ENCODE results near the gene RWDD2A.

The RWDD2A gene

GRCh38 chr6:83192871-83193746 is at the start of gene RWDD2A, which contains the start of gene PGM3:
Gene RWDD2A, plus strand, starts transcription at chr6:83193357. Its CDS starts 1,095 bp downstream, at chr6:83194452.
Gene PGM3, minus strand, starts transcription at chr6:83193265. Its CDS starts 2,253 bp downstream, at chr6:83191012.
- no peak for TF ChIP-seq ZNF70 (CRISPR knock-in tag; IDR thresholded peaks at IDR 0.05)
- no peak for TF ChIP-seq SNAI2 (CRISPR knock-in tag; IDR thresholded peaks at IDR 0.05)
- no peak for TF ChIP-seq ESRRG (CRISPR knock-in tag; IDR thresholded peaks at IDR 0.05)
- TF ChIP-seq ZFP30 (CRISPR knock-in tag; IDR thresholded peaks at IDR 0.05): no peak
- TF ChIP-seq TCF4 (CRISPR knock-in tag; IDR thresholded peaks at IDR 0.05; ENCODE audit: borderline replicate concordance): no peak
- TF ChIP-seq TSHZ2 (CRISPR knock-in tag; IDR thresholded peaks at IDR 0.05): no peak
- no peak for TF ChIP-seq CREB5 (CRISPR knock-in tag; IDR thresholded peaks at IDR 0.05; ENCODE audit: low read depth)
- peak; percentile 98 for ATAC-seq

- TF ChIP-seq ARNTL (CRISPR knock-in tag; IDR thresholded peaks at IDR 0.05; ENCODE audit: borderline replicate concordance, low read depth) (no peak), ZNF565 (CRISPR knock-in tag; conservative IDR thresholded peaks at IDR 0.05; ENCODE audit: low read depth) (no peak), CSDC2 (CRISPR knock-in tag; IDR thresholded peaks at IDR 0.05) (no peak), POU6F1 (CRISPR knock-in tag; IDR thresholded peaks at IDR 0.05; ENCODE audit: borderline replicate concordance, low read depth) (no peak), ZFP30 (CRISPR knock-in tag; IDR thresholded peaks at IDR 0.05) (no peak)
- no peak for ATAC-seq
These were observed 42.0 kb upstream of the RWDD2A start for GRCh38 chr6:83151114-83151513.

GRCh38 chr6:83152913-83153312 is 40.2 kb upstream of the RWDD2A start:
- ATAC-seq: no peak
- TF ChIP-seq ZC3H10 (CRISPR knock-in tag; IDR thresholded peaks at IDR 0.05) (no peak), TCF4 (CRISPR knock-in tag; IDR thresholded peaks at IDR 0.05; ENCODE audit: borderline replicate concordance) (no peak), ZNF70 (CRISPR knock-in tag; IDR thresholded peaks at IDR 0.05) (no peak), BACH2 (CRISPR knock-in tag; IDR thresholded peaks at IDR 0.05; ENCODE audit: borderline replicate concordance) (no peak), ARNTL (CRISPR knock-in tag; IDR thresholded peaks at IDR 0.05; ENCODE audit: borderline replicate concordance, low read depth) (no peak), SNAI2 (CRISPR knock-in tag; IDR thresholded peaks at IDR 0.05) (no peak), PPARA (CRISPR knock-in tag; IDR thresholded peaks at IDR 0.05; ENCODE audit: borderline replicate concordance) (no peak), CSRNP3 (CRISPR knock-in tag; IDR thresholded peaks at IDR 0.05) (no peak), ESRRG (CRISPR knock-in tag; IDR thresholded peaks at IDR 0.05) (no peak), CSDC2 (CRISPR knock-in tag; IDR thresholded peaks at IDR 0.05) (no peak), ISL1 (CRISPR knock-in tag; IDR thresholded peaks at IDR 0.05) (no peak), PATZ1 (CRISPR knock-in tag; IDR thresholded peaks at IDR 0.05; ENCODE audit: borderline replicate concordance) (no peak), RARB (CRISPR knock-in tag; IDR thresholded peaks at IDR 0.05) (no peak), TOX (CRISPR knock-in tag; IDR thresholded peaks at IDR 0.05; ENCODE audit: borderline replicate concordance) (no peak), ZNF8 (CRISPR knock-in tag; IDR thresholded peaks at IDR 0.05) (no peak), ZNF565 (CRISPR knock-in tag; conservative IDR thresholded peaks at IDR 0.05; ENCODE audit: low read depth) (no peak)
